Measurements from ENCODE around the gene SORCS2.

The SORCS2 gene

GRCh38 chr4:7505116-7505900 lies 313.0 kb downstream of the SORCS2 start:
- no peak for DNase-seq (ENCODE audit: extremely low read depth, low read depth)
- TF ChIP-seq CTCF (IDR thresholded peaks at IDR 0.05; ENCODE audit: low read depth, low read length) = no peak

- TF ChIP-seq CTCF (IDR thresholded peaks at IDR 0.05; ENCODE audit: low read depth, low read length) = no peak
- DNase-seq (ENCODE audit: extremely low read depth, low read depth) = no peak
Observed at GRCh38 chr4:7506119-7506518, 313.8 kb downstream of the SORCS2 start.

GRCh38 chr4:7506572-7506971 lies 314.2 kb downstream of the SORCS2 start:
- TF ChIP-seq CTCF (IDR thresholded peaks at IDR 0.05; ENCODE audit: low read depth, low read length) = no peak
- DNase-seq (ENCODE audit: extremely low read depth, low read depth) = no peak

- no peak for TF ChIP-seq CTCF (IDR thresholded peaks at IDR 0.05; ENCODE audit: low read depth, low read length)
- no peak for DNase-seq (ENCODE audit: extremely low read depth, low read depth)
Observed at GRCh38 chr4:7507381-7507780, 315.0 kb downstream of the SORCS2 start.

GRCh38 chr4:7510066-7510465 lies 317.7 kb downstream of the SORCS2 start:
- TF ChIP-seq CTCF (IDR thresholded peaks at IDR 0.05; ENCODE audit: low read depth, low read length) = no peak
- no peak for DNase-seq (ENCODE audit: extremely low read depth, low read depth)

GRCh38 chr4:7510538-7510937 lies 318.2 kb downstream of the SORCS2 start:
- no peak for DNase-seq (ENCODE audit: extremely low read depth, low read depth)
- TF ChIP-seq CTCF (IDR thresholded peaks at IDR 0.05; ENCODE audit: low read depth, low read length) = no peak

GRCh38 chr4:7511525-7511924 lies 319.2 kb downstream of the SORCS2 start:
- no peak for DNase-seq (ENCODE audit: extremely low read depth, low read depth)
- TF ChIP-seq CTCF (IDR thresholded peaks at IDR 0.05; ENCODE audit: low read depth, low read length) = no peak

All from AG09319 (cell line).